CD4-positive, CD25-positive, alpha-beta regulatory T cell (primary cell): ENCODE measurements around the gene ODC1. TPM values are rescaled to one million over a fixed set of nuclear protein-coding genes. Genes with fewer than 3 reads are reported as not detected.
"Not testable (repeated sequence)": the region's sequence is repeated elsewhere in the genome, so short reads cannot be mapped to it uniquely, and the experiment has no call there.

ENCODE experiments used
- ATAC-seq, 2 donors: fragments of 150-1000 bp; cut with Tn5 transposase; one replicate each; pipeline ENCODE4 v1.10.0; 2021; ENCODE audit warnings: low read depth in 2 of 2, moderate number of reproducible peaks in 2 of 2, moderate library complexity in 1 of 2
- DNase-seq, 3 donors: peaks; one replicate each; pipeline versions ENCODE4 v3.0.0 to v3.0.0-alpha.2; 2012 to 2022; ENCODE audit warnings: mixed read lengths in 1 of 3
- H3K27ac ChIP-seq: one replicate; pipeline ENCODE4 v1.7.0; 2013; ENCODE audit warnings: mild to moderate bottlenecking, low read length; ENCODE audit not compliant: insufficient read depth, poor library complexity, severe bottlenecking
- H3K27me3 ChIP-seq: one replicate; pipeline ENCODE4 v1.7.0; 2013; ENCODE audit warnings: low read length; ENCODE audit not compliant: control insufficient read depth, insufficient read depth
- H3K36me3 ChIP-seq: one replicate; pipeline ENCODE4 v1.7.0; 2013; ENCODE audit warnings: mild to moderate bottlenecking, low read length, moderate library complexity; ENCODE audit not compliant: control insufficient read depth, insufficient read depth
- H3K4me1 ChIP-seq: 2 replicates; pipeline ENCODE4 v1.7.0; 2013; ENCODE audit warnings: mild to moderate bottlenecking, low read length; ENCODE audit not compliant: insufficient read depth, control insufficient read depth, poor library complexity, severe bottlenecking
- H3K4me3 ChIP-seq: one replicate; pipeline ENCODE4 v1.7.0; 2013; ENCODE audit warnings: low read depth, mild to moderate bottlenecking, low read length, moderate library complexity
- H3K9me3 ChIP-seq, 2 experiments: 1 replicate in 1 of 2; 2 replicates in 1 of 2; pipeline ENCODE4 v1.7.0; 2013; ENCODE audit warnings: low read length in 2 of 2, mild to moderate bottlenecking in 1 of 2, moderate library complexity in 1 of 2; ENCODE audit not compliant: control insufficient read depth in 2 of 2
- H3K27ac Mint-ChIP-seq, 3 donors: one replicate each; pipeline ENCODE4 v1.8.0; 2020 to 2022; ENCODE audit warnings: mild to moderate bottlenecking in 3 of 3, mixed read lengths in 3 of 3, moderate library complexity in 2 of 3
- H3K27me3 Mint-ChIP-seq: one replicate; pipeline ENCODE4 v1.8.0; 2022; ENCODE audit warnings: mild to moderate bottlenecking, mixed read lengths
- H3K36me3 Mint-ChIP-seq: one replicate; pipeline ENCODE4 v1.8.0; 2020; ENCODE audit warnings: mixed read lengths
- H3K4me1 Mint-ChIP-seq, 4 donors: one replicate each; pipeline ENCODE4 v1.8.0; 2020 to 2022; ENCODE audit warnings: mixed read lengths in 4 of 4, mild to moderate bottlenecking in 1 of 4
- H3K4me3 Mint-ChIP-seq, 4 donors: one replicate each; pipeline ENCODE4 v1.8.0; 2020 to 2022; ENCODE audit warnings: mild to moderate bottlenecking in 4 of 4, mixed read lengths in 4 of 4, moderate library complexity in 3 of 4
- H3K9me3 Mint-ChIP-seq, 7 donors: one replicate each; pipeline ENCODE4 v1.8.0; 2020 to 2022; ENCODE audit warnings: mixed read lengths in 7 of 7, mild to moderate bottlenecking in 3 of 7, moderate library complexity in 2 of 7
- polyA plus RNA-seq, 4 donors: library from polyadenylated mRNA; unstranded; fragments of 300-500 nt; fragmentation: Illumina TruSeq; gene quantifications; one replicate each; pipeline ENCODE4 v1.2.3, GENCODE V29; 2021
- total RNA-seq: library from RNA; stranded (reverse); gene quantifications from one replicate; pipeline ENCODE4 v1.2.3, GENCODE V29; 2022

The ODC1 gene
- total and polyA plus RNA-seq, 5 donors from 2014 or later: 74.1 to 113 (median 102) TPM

- no peaks in the 10 kb centered on the region for H3K9me3 ChIP-seq
- H3K27ac ChIP-seq: no peak overlapping the region
- Mint-ChIP-seq H3K36me3 (no peaks in the 10 kb centered on the region), H3K27me3 (peaks cover 18% of the 10 kb centered on the region), H3K9me3 (peaks cover 0 to 1% (median 0%) of the 10 kb centered on the region in 7 donors), H3K27ac (no peak overlapping the region), H3K4me3 (no peak overlapping the region), H3K4me1 (peaks cover 0 to 2% (median 0%) of the 10 kb centered on the region in 4 donors)
- no peak overlapping the region for H3K4me3 ChIP-seq
- peaks cover 3% of the 10 kb centered on the region for H3K27me3 ChIP-seq
- ATAC-seq (no peak), DNase-seq (no peak)
- no peaks in the 10 kb centered on the region for H3K36me3 ChIP-seq
- no peaks in the 10 kb centered on the region for H3K4me1 ChIP-seq
Measured at GRCh38 chr2:10457846-10458598, 9.9 kb upstream of the ODC1 start.

- H3K9me3 Mint-ChIP-seq, H3K27ac ChIP-seq, H3K36me3 Mint-ChIP-seq, DNase-seq, H3K36me3 ChIP-seq, H3K9me3 ChIP-seq, H3K27ac Mint-ChIP-seq, ATAC-seq, H3K27me3 ChIP-seq, H3K4me1 ChIP-seq, H3K4me3 Mint-ChIP-seq, H3K4me3 ChIP-seq, H3K4me1 Mint-ChIP-seq: not testable (repeated sequence)
- peaks cover 15% of the 10 kb centered on the region for H3K27me3 Mint-ChIP-seq
Measured at GRCh38 chr2:10457195-10457594, 9.1 kb upstream of the ODC1 start.

GRCh38 chr2:10454505-10454904 is 6.4 kb upstream of the ODC1 start:
- no peak overlapping the region for H3K27ac ChIP-seq
- no peaks in the 10 kb centered on the region for H3K36me3 ChIP-seq
- Mint-ChIP-seq H3K36me3 (no peaks in the 10 kb centered on the region), H3K9me3 (peaks cover 0 to 1% (median 0%) of the 10 kb centered on the region in 7 donors), H3K4me3 (no peak overlapping the region), H3K27me3 (peaks cover 3% of the 10 kb centered on the region), H3K27ac (no peak overlapping the region), H3K4me1 (peaks cover 0 to 20% (median 7%) of the 10 kb centered on the region in 4 donors)
- H3K9me3 ChIP-seq: no peaks in the 10 kb centered on the region
- no peak overlapping the region for H3K4me3 ChIP-seq
- H3K27me3 ChIP-seq: peaks cover under 1% of the 10 kb centered on the region
- ATAC-seq: no peak
- DNase-seq: no peak
- H3K4me1 ChIP-seq: peaks cover 3% of the 10 kb centered on the region

GRCh38 chr2:10453905-10454298 is 5.8 kb upstream of the ODC1 start:
- DNase-seq (no peak), ATAC-seq (no peak)
- H3K9me3 ChIP-seq: no peaks in the 10 kb centered on the region
- H3K27ac ChIP-seq: no peak overlapping the region
- peaks cover 9% of the 10 kb centered on the region for H3K4me1 ChIP-seq
- Mint-ChIP-seq H3K9me3 (peaks cover 0 to under 1% (median 0%) of the 10 kb centered on the region in 7 donors), H3K27me3 (no peaks in the 10 kb centered on the region), H3K4me3 (peak overlapping the region in 2 of 4 donors; percentile 38 to 74), H3K4me1 (peaks cover 4 to 26% (median 10%) of the 10 kb centered on the region in 4 donors), H3K36me3 (no peaks in the 10 kb centered on the region), H3K27ac (no peak overlapping the region)
- no peaks in the 10 kb centered on the region for H3K27me3 ChIP-seq
- no peak overlapping the region for H3K4me3 ChIP-seq
- no peaks in the 10 kb centered on the region for H3K36me3 ChIP-seq

- Mint-ChIP-seq H3K4me1 (peaks cover 4 to 26% (median 10%) of the 10 kb centered on the region in 4 donors), H3K9me3 (no peaks in the 10 kb centered on the region), H3K36me3 (no peaks in the 10 kb centered on the region), H3K4me3 (peak overlapping the region in 2 of 4 donors; percentile 38 to 74), H3K27me3 (no peaks in the 10 kb centered on the region), H3K27ac (no peak overlapping the region)
- H3K9me3 ChIP-seq: no peaks in the 10 kb centered on the region
- ATAC-seq (no peak), DNase-seq (no peak)
- no peak overlapping the region for H3K4me3 ChIP-seq
- no peak overlapping the region for H3K27ac ChIP-seq
- peaks cover 12% of the 10 kb centered on the region for H3K4me1 ChIP-seq
- no peaks in the 10 kb centered on the region for H3K27me3 ChIP-seq
- no peaks in the 10 kb centered on the region for H3K36me3 ChIP-seq
Measured at GRCh38 chr2:10452956-10453904, 5.1 kb upstream of the ODC1 start.

- H3K27ac ChIP-seq: no peak overlapping the region
- no peaks in the 10 kb centered on the region for H3K36me3 ChIP-seq
- no peak for ATAC-seq
- no peak overlapping the region for H3K4me3 ChIP-seq
- peaks cover 4 to 28% (median 12%) of the 10 kb centered on the region in 4 donors for H3K4me1 Mint-ChIP-seq
- H3K27ac Mint-ChIP-seq: peak overlapping the region in 1 of 3 donors; percentile 46
- no peaks in the 10 kb centered on the region for H3K9me3 ChIP-seq
- peaks cover 16% of the 10 kb centered on the region for H3K4me1 ChIP-seq
- H3K4me3 Mint-ChIP-seq: no peak overlapping the region
- H3K36me3 Mint-ChIP-seq: no peaks in the 10 kb centered on the region
- no peaks in the 10 kb centered on the region for H3K9me3 Mint-ChIP-seq
- DNase-seq: no peak
- H3K27me3 ChIP-seq: no peaks in the 10 kb centered on the region
- no peaks in the 10 kb centered on the region for H3K27me3 Mint-ChIP-seq
Measured at GRCh38 chr2:10452312-10452711, 4.2 kb upstream of the ODC1 start.

GRCh38 chr2:10451819-10452218 is 3.7 kb upstream of the ODC1 start:
- Histone ChIP-seq H3K4me3 (no peak overlapping the region), H3K27ac (no peak overlapping the region), H3K36me3 (no peaks in the 10 kb centered on the region), H3K27me3 (no peaks in the 10 kb centered on the region), H3K9me3 (no peaks in the 10 kb centered on the region), H3K4me1 (peaks cover 20% of the 10 kb centered on the region)
- H3K9me3 Mint-ChIP-seq: no peaks in the 10 kb centered on the region
- ATAC-seq: no peak
- no peak for DNase-seq
- no peaks in the 10 kb centered on the region for H3K27me3 Mint-ChIP-seq
- peak overlapping the region in 1 of 3 donors; percentile 46 for H3K27ac Mint-ChIP-seq
- H3K4me3 Mint-ChIP-seq: no peak overlapping the region
- no peaks in the 10 kb centered on the region for H3K36me3 Mint-ChIP-seq
- peaks cover 4 to 33% (median 16%) of the 10 kb centered on the region in 4 donors for H3K4me1 Mint-ChIP-seq
